Bone marrow (tissue), 2 donors: Measurements from ENCODE around the gene GRK5.
"Not testable (repeated sequence)": the region's sequence is repeated elsewhere in the genome, so short reads cannot be mapped to it uniquely, and the experiment has no call there.

Experiments used
- DNase-seq, 2 donors: peaks; one replicate each; lab custom pipeline; 2025; lab: John Stamatoyannopoulos, UW

GRK5 gene

GRCh38 chr10:119222537-119222936 lies 15.2 kb downstream of the GRK5 start:
- no peak for DNase-seq

GRCh38 chr10:119222966-119223386 lies 15.6 kb downstream of the GRK5 start:
- no peak for DNase-seq

GRCh38 chr10:119225083-119225658 lies 17.8 kb downstream of the GRK5 start:
- no peak for DNase-seq

GRCh38 chr10:119227825-119228224 lies 20.5 kb downstream of the GRK5 start:
- DNase-seq: no peak

- no peak for DNase-seq
Measured at GRCh38 chr10:119231654-119232053, 24.3 kb downstream of the GRK5 start.

GRCh38 chr10:119232439-119232838 lies 25.1 kb downstream of the GRK5 start:
- not testable (repeated sequence) for DNase-seq

GRCh38 chr10:119233123-119233820 lies 25.9 kb downstream of the GRK5 start:
- DNase-seq: no peak

GRCh38 chr10:119233821-119234220 lies 26.4 kb downstream of the GRK5 start:
- DNase-seq: no peak

- DNase-seq: peak in 1 of 2 donors; percentile 61
Measured at GRCh38 chr10:119235356-119235755, 28.0 kb downstream of the GRK5 start.

- no peak for DNase-seq
Measured at GRCh38 chr10:119237722-119238436, 30.5 kb downstream of the GRK5 start.

GRCh38 chr10:119238577-119238976 lies 31.2 kb downstream of the GRK5 start:
- no peak for DNase-seq

GRCh38 chr10:119239015-119239414 lies 31.6 kb downstream of the GRK5 start:
- not testable (repeated sequence) for DNase-seq

- DNase-seq: not testable (repeated sequence)
Measured at GRCh38 chr10:119239630-119240029, 32.3 kb downstream of the GRK5 start.

- no peak for DNase-seq
Measured at GRCh38 chr10:119241066-119241465, 33.7 kb downstream of the GRK5 start.

GRCh38 chr10:119242186-119242585 lies 34.8 kb downstream of the GRK5 start:
- DNase-seq: no peak

- DNase-seq: no peak
Measured at GRCh38 chr10:119243488-119243887, 36.1 kb downstream of the GRK5 start.

- DNase-seq: no peak
Measured at GRCh38 chr10:119243967-119244366, 36.6 kb downstream of the GRK5 start.

- no peak for DNase-seq
Measured at GRCh38 chr10:119245272-119245671, 37.9 kb downstream of the GRK5 start.

- no peak for DNase-seq
Measured at GRCh38 chr10:119246862-119247549, 39.6 kb downstream of the GRK5 start.

GRCh38 chr10:119247550-119247894 lies 40.2 kb downstream of the GRK5 start:
- DNase-seq: no peak

- DNase-seq: no peak
Measured at GRCh38 chr10:119248184-119248583, 40.8 kb downstream of the GRK5 start.

- no peak for DNase-seq
Measured at GRCh38 chr10:119248681-119249080, 41.3 kb downstream of the GRK5 start.
